SU-DHL-6 (cell line): ENCODE measurements around the gene KATNB1.

Source experiments
- H2AFZ ChIP-seq: fragments of 200-600 bp; sonication (generic); 2 replicates; pipeline ENCODE4 v1.6.1; 2014; ENCODE audit warnings: low read depth, mild to moderate bottlenecking, moderate library complexity, mixed read lengths, antibody characterized with exemption, low read length; ENCODE audit not compliant: severe bottlenecking
- H3F3A ChIP-seq: fragments of 200-600 bp; shearing (Covaris generic); 2 replicates; pipeline ENCODE4 v1.6.0; 2016; ENCODE audit warnings: antibody characterized with exemption, mild to moderate bottlenecking; ENCODE audit not compliant: insufficient read depth
- H3K27ac ChIP-seq: fragments of 200-600 bp; sonication (generic); 2 replicates; pipeline ENCODE4 v1.5.1; 2016; ENCODE audit warnings: low read depth, mild to moderate bottlenecking, low read length, moderate library complexity, mixed read lengths
- H3K27me3 ChIP-seq: fragments of 200-600 bp; sonication (generic), shearing (Covaris generic); 2 replicates; pipeline ENCODE4 v1.6.0; 2014; ENCODE audit warnings: mild to moderate bottlenecking, low read length
- H3K36me3 ChIP-seq: fragments of 200-600 bp; sonication (generic); 2 replicates; pipeline ENCODE4 v1.6.1; 2014; ENCODE audit warnings: mild to moderate bottlenecking, low read length, mixed read lengths
- H3K4me2 ChIP-seq: fragments of 300-600, 200-600 bp; shearing (Covaris generic), sonication (generic); 2 replicates; pipeline ENCODE4 v1.6.0; 2014; ENCODE audit warnings: low read length, low read depth, mild to moderate bottlenecking; ENCODE audit not compliant: poor library complexity, severe bottlenecking
- H3K4me3 ChIP-seq: fragments of 200-600 bp; sonication (generic); 2 replicates; pipeline ENCODE4 v1.5.1; 2014; ENCODE audit warnings: antibody characterized with exemption, low read length, mild to moderate bottlenecking, mixed read lengths; ENCODE audit not compliant: insufficient read depth, poor library complexity, severe bottlenecking
- H3K79me2 ChIP-seq: fragments of 200-600 bp; sonication (generic); 2 replicates; pipeline ENCODE4 v1.6.1; 2014; ENCODE audit warnings: mild to moderate bottlenecking, low read length, moderate library complexity; ENCODE audit not compliant: insufficient read depth
- H3K9ac ChIP-seq: fragments of 200-600 bp; sonication (generic); 2 replicates; pipeline ENCODE4 v1.7.0; 2014; ENCODE audit warnings: mild to moderate bottlenecking, low read length
- H3K9me2 ChIP-seq: fragments of 200-600 bp; sonication (generic); replicated peaks from 2 replicates; pipeline ENCODE4 v1.6.1; 2014; ENCODE audit warnings: low read length; ENCODE audit not compliant: insufficient read depth
- H3K9me3 ChIP-seq: fragments of 200-600 bp; sonication (generic); 2 replicates; pipeline ENCODE4 v1.6.1; 2014; ENCODE audit warnings: low read length, mixed read lengths; ENCODE audit not compliant: insufficient read depth
- H4K20me1 ChIP-seq: fragments of 200-600 bp; sonication (generic); 2 replicates; pipeline ENCODE4 v1.6.1; 2014; ENCODE audit warnings: low read depth, mild to moderate bottlenecking, antibody characterized with exemption, low read length, moderate library complexity, mixed read lengths
- EZH2phosphoT487 ChIP-seq: fragments of 200-600 bp; sonication (generic), shearing (Covaris generic); conservative IDR thresholded peaks from 2 replicates; pipeline ENCODE4 v1.6.1; 2018; ENCODE audit warnings: mild to moderate bottlenecking, antibody characterized with exemption, low read length, moderate library complexity, mixed read lengths
- TF ChIP-seq, protein P1 (sequence below): fragments of 200-600 bp; sonication (generic); IDR thresholded peaks from one replicate; pipeline ENCODE4 v1.5.1; 2017; ENCODE audit warnings: antibody characterized with exemption, mild to moderate bottlenecking, low read length, moderate library complexity; ENCODE audit not compliant: insufficient read depth, poor library complexity, severe bottlenecking

KATNB1 gene

DNA sequence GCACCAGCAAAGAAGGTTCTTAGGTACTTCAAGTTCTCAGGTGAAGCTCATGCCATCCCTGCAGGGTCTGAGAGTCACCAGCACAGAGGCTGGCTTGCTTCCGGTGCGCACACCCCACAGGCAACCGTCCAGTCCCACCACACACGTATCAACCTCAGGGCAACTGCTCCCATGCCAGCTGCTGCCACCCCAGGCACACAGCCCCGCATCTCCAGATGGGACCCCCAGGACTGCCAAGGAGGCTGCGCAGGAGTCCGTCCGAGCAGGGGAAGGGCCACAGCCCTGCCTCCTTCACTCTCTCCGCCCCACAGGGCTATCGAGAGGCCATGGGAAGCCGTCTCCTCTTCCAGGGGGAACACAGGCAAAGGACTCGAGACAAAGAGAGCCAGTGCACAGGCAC lies 53.4 kb downstream of the KATNB1 start:
- no peaks in the 10 kb centered on the region for H3K9me3 ChIP-seq
- H3F3A ChIP-seq: no peaks in the 10 kb centered on the region
- no peak overlapping the region for H2AFZ ChIP-seq
- no peak overlapping the region for H3K4me2 ChIP-seq
- H3K27ac ChIP-seq: no peak overlapping the region
- TF ChIP-seq, protein P1, sequence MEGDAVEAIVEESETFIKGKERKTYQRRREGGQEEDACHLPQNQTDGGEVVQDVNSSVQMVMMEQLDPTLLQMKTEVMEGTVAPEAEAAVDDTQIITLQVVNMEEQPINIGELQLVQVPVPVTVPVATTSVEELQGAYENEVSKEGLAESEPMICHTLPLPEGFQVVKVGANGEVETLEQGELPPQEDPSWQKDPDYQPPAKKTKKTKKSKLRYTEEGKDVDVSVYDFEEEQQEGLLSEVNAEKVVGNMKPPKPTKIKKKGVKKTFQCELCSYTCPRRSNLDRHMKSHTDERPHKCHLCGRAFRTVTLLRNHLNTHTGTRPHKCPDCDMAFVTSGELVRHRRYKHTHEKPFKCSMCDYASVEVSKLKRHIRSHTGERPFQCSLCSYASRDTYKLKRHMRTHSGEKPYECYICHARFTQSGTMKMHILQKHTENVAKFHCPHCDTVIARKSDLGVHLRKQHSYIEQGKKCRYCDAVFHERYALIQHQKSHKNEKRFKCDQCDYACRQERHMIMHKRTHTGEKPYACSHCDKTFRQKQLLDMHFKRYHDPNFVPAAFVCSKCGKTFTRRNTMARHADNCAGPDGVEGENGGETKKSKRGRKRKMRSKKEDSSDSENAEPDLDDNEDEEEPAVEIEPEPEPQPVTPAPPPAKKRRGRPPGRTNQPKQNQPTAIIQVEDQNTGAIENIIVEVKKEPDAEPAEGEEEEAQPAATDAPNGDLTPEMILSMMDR: no peak
- TF ChIP-seq EZH2phosphoT487: no peak
- no peaks in the 10 kb centered on the region for H3K36me3 ChIP-seq
- H3K27me3 ChIP-seq: no peaks in the 10 kb centered on the region
- H3K79me2 ChIP-seq: no peaks in the 10 kb centered on the region
- H3K4me3 ChIP-seq: no peak overlapping the region
- H4K20me1 ChIP-seq: no peaks in the 10 kb centered on the region
- H3K9ac ChIP-seq: no peak overlapping the region
- H3K9me2 ChIP-seq: no peaks in the 10 kb centered on the region

- no peak overlapping the region for H2AFZ ChIP-seq
- no peaks in the 10 kb centered on the region for H3K36me3 ChIP-seq
- H3K9ac ChIP-seq: no peak overlapping the region
- no peaks in the 10 kb centered on the region for H3K9me3 ChIP-seq
- H3K9me2 ChIP-seq: no peaks in the 10 kb centered on the region
- H3K27ac ChIP-seq: no peak overlapping the region
- no peak for TF ChIP-seq EZH2phosphoT487
- TF ChIP-seq, protein P1: no peak
- no peaks in the 10 kb centered on the region for H3K79me2 ChIP-seq
- H3K4me2 ChIP-seq: no peak overlapping the region
- H3K4me3 ChIP-seq: no peak overlapping the region
- no peaks in the 10 kb centered on the region for H4K20me1 ChIP-seq
- H3K27me3 ChIP-seq: no peaks in the 10 kb centered on the region
- H3F3A ChIP-seq: no peaks in the 10 kb centered on the region
Measured at GRCh38 chr16:57791195-57791892, 55.8 kb downstream of the KATNB1 start.

GRCh38 chr16:57791893-57792461 lies 56.4 kb downstream of the KATNB1 start:
- Histone ChIP-seq H3K36me3 (no peaks in the 10 kb centered on the region), H3F3A (no peaks in the 10 kb centered on the region), H3K27me3 (no peaks in the 10 kb centered on the region), H3K4me2 (no peak overlapping the region), H3K9me2 (no peaks in the 10 kb centered on the region), H3K27ac (no peak overlapping the region), H3K4me3 (no peak overlapping the region), H3K79me2 (no peaks in the 10 kb centered on the region), H4K20me1 (no peaks in the 10 kb centered on the region), H3K9ac (no peak overlapping the region), H2AFZ (no peak overlapping the region), H3K9me3 (no peaks in the 10 kb centered on the region)
- TF ChIP-seq EZH2phosphoT487: no peak
- TF ChIP-seq, protein P1: no peak
